Activated CD8-positive, alpha-beta memory T cell treated with anti-CD3 and anti-CD28 coated beads, Interleukin-2, amount 50 U/mL, for 48 hours (primary cell): ENCODE measurements around the gene PDIA5.

Source experiments
- DNase-seq: peaks from one replicate; pipeline ENCODE4 v3.0.0-alpha.2; 2020

PDIA5 gene

DNA sequence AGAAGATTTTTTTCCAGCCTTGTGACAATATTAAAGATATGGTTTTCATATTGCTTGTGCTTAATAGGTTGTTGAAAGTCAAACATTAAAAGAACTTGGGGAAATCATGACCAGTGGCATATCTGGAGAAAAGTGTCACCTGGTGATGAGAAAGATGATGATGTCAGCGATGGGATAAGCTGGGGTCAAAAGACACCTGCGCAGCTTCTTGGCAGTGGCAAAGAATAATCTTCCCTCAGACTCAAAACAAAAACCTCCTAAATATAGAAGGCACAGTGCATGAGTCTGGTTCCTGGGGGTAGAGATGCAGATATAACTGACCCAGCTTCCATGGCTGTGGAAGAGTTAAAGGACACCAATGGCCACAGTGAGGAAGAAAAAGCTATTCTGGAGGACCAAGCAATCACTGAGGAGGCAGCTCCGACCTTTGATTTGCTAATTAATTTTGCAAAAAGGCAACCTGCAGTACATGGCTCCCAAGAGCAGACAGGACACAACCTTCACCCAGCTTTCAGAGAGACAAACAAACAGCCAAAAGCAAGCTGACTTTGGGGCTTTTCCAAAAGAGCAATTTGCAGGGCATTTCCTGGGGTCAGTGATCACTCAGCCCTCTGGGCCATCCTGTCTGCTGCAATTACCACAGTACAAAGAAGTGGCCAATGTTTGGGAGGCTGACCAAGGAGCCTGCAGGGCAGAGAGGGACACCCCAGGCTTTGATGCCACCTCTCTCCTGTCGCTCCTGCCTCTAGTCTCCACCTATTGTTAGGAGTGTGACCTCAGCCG lies 21.7 kb upstream of the PDIA5 start:
- DNase-seq: no peak

- no peak for DNase-seq
These were observed 20.4 kb upstream of the PDIA5 start for GRCh38 chr3:123046262-123047061.

DNA sequence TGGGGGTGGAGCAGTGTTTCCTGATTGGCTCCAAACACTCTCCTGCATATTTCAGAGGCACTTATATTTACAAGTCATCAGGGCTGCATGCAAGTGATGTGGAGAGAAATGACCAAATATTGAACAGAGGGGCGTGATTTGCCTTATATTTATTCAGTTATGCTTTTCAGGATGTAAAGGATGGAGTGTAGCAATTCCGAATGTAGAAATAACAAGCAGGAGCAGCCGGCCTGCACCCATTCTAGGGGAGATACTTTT lies 19.8 kb upstream of the PDIA5 start:
- no peak for DNase-seq

GRCh38 chr3:123048480-123049237 lies 18.2 kb upstream of the PDIA5 start:
- DNase-seq: no peak

GRCh38 chr3:123050666-123051065 lies 16.2 kb upstream of the PDIA5 start:
- no peak for DNase-seq

DNA sequence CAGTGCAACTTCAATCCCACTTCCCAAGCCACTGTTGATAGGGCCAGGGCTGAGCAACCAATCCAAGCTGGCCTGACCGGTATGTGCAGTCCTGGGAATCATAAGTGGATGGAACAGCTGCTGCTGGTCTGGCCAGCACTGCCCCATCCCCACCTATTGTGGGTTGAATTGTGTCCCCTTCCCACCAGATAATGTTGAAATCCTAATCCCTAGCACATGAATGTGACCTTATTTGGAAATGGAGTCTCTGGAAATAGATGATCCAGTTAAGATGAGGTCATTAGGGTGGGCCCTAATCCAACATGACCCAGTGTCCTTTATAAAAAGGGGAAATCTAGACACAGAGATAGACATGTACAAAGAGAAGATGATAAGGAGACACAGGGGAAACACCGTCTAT lies 13.7 kb upstream of the PDIA5 start:
- no peak for DNase-seq

DNA sequence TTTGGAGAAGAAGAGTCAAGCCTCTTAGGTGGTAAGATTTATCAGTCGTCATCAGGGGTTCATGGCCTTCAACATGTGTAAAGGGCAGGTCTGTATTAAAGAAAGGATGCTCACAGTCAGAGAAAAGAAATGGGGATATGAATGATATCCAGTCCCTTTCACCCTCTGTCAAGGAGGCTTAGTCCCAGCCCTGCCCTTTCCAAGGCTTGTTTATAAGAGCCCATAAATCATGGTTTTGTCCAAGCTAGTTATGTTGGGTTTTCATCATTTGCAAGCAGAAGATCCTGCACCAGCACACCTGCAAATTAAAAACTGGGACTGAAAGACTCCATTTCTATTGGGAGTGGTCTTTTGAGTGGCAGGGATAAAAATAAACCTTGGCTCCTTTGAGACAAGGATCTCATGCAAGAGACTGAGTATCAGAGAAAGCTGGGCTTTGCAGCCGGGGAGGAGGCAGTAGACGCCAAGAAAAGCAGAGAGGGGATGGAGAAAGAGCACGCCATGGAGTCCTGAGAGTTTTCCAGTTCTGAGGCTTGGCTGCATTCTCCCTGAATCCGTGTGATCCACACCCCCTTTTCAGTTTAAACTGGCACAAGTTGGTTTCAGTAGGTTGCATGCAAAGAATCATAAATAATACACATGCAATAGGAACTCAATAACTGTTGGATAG lies 12.6 kb upstream of the PDIA5 start:
- no peak for DNase-seq

- DNase-seq: no peak
These were observed 11.9 kb upstream of the PDIA5 start for GRCh38 chr3:123054931-123055330.

DNA sequence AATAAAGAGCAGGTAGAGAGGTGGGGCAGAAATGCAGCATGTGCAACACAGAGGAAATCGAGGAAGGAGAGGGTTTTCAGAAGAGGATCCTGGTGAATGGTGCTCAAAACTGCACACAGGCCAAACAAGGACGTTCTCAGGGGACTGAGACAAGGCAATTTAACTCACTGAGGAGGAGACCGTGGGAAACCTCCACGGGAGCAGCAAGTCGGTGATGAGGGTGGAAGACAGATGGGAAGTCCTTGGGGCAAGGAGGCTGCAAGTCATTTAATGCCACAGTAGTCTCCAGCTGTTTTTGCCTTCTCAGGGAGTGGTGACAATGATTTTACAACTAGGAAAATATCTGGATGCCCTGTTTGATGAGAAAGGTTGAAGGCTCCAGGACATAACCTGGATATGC lies 11.5 kb upstream of the PDIA5 start:
- DNase-seq: no peak

DNA sequence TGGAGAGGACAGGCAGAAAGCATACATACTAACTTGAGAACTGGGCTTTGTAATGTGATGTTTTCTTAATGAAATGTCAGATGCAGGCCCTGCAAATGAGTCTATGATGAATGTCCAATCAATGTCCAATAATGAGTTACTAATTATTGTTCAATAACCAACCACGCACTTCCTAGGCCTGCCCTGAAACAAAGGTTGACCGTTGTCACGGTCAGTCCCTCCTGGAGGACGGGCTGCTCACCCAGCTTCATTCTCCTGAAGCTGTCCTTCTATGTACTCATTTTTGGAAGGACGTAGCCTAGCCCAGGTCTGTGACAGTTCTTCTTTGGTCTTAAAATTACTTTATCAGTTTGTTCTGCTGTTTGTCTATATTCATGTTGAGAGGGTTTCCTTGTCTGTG lies 8.3 kb upstream of the PDIA5 start:
- no peak for DNase-seq

- DNase-seq: no peak
These were observed 6.8 kb upstream of the PDIA5 start for GRCh38 chr3:123060054-123060453.

DNA sequence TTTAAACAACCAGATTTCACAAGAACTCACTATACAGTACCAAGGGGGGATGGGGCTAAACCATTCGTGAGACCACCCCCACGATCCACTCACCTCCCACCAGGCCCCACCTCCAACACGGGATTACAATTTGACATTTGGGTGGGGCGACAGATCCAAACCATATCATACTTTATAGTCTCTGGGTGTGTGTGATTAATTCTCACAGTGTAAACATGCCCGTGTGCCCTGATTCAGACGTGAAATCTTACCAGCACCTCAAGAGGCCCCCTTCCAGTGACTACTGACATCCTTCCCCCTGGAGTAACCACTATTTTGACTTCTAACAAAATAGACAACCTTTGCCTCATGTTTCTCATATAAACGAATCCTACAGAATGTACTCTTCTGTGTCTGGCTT lies 5.0 kb upstream of the PDIA5 start:
- no peak for DNase-seq

- DNase-seq: no peak
These were observed 3.8 kb upstream of the PDIA5 start for GRCh38 chr3:123063034-123063433.

- no peak for DNase-seq
These were observed 2.3 kb upstream of the PDIA5 start for GRCh38 chr3:123064506-123064905.

DNA sequence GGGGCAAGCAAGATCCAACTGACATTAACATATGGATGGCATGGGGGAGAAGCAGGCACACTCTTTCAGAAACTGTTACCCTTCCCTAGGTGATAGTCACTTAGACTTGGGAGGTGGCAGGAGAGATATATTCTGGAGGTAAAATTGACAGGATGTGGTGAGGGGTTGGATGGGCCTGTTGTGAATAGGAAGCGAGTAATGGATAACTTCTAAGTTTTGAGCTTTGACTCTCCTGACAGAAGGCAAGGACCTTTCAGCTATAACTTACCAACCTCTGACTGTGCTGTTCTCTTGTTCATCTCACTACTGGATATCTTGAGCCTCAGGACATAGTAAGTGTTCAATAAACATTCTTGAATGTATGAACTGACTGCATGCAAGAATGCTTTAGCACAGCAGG lies 1.9 kb upstream of the PDIA5 start:
- no peak for DNase-seq

DNA sequence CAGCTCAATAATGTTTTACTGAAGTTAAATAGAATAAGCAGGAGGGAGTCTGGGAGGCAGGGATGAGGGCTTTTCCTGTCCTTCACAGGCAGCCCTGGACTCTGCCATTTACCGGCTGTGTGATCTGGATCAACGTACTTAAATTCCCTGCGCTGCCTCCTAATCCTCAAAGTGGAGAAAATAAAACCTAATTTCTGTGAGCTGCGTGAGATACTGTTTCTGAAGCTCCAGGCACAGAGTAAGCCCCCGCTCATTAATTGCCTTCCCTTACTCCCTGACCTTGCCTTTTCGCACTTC lies 278 bp upstream of the PDIA5 start:
- no peak for DNase-seq

DNA sequence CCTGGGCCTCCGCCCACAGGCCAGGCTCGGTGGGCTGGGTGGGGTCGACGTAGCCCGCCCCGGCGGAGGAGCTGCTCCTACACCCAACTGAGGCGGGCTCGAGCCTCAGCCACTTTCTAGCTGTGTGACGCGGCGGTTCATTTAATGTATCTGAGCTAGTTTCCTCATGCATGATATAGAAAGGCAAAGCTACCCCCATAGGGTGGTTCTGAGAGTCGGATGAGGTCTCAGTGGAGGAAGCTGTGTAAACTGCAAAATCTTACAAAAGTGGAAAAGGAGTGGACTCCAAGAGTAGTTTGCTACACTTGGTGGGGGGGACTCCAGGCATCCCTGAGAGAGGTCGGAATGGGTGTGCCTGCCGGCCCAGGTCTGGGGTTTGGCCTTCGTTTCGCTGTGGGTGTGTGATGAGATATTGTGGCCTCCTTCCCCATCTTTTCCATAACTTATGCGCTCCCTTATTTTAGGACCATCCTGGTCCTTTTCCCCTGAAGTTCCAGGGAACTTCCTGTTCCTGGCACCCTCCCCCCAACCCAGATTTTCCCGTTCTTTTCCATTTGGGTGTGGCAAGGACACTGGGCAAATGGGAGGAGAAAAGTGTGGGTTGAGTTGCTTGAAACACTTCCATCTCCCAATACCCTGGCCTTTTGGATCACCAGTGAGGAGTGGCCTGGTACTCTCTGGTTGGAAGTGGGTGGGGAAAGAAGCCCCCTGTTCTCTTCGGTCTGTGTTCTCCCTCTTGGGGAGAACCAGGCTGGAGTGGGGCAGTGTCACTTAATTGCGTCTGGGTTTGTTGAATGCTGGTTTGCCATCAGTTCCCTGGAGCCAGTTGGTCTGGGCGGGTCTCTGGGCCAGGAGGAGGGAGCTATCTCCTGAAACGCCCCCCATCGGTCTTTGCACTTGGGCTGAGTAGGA lies 1.1 kb downstream of the PDIA5 start:
- no peak for DNase-seq

DNA sequence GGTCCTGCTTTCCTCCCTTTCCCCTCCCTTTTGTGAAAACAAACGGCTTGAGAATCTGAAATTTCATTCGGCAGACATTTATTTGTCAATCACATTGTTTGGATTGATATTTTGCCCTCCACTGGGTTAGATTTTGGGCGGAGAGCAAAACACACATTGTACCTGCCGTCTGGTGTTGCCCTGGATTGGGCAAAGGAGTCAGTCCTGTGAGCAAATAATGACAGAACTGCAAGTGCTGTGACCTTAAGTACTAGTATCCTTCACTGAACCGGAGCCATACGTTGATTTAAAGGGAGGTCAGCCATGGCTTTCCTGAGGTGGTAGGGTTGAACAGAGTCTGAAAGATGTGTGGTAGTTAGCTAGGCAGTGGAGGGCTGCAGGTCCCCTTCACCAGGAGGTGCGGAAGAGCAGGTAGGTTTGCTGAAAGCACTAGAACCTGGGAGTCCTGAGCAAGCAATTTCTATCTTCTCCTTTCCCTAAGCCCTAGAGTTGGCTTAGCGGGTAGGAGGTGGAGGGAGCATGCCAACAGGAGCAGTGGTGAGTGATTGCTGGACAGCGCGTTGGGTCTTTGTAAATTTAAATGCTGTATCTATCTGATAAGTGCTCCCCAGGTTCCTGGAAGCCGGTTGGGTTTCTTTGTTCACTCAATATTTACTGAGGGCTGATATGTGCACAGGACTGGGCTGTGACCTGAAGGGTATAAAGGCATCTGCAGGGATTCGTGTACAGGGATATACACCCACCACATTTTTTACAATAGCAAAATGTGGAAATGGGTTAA lies 2.0 kb downstream of the PDIA5 start:
- DNase-seq: peak; percentile 34

- peak; percentile 34 for DNase-seq
These were observed 3.7 kb downstream of the PDIA5 start for GRCh38 chr3:123070510-123070909.

- no peak for DNase-seq
These were observed 4.3 kb downstream of the PDIA5 start for GRCh38 chr3:123071146-123071545.

- DNase-seq: peak; percentile 42
These were observed 4.8 kb downstream of the PDIA5 start for GRCh38 chr3:123071581-123071980.

DNA sequence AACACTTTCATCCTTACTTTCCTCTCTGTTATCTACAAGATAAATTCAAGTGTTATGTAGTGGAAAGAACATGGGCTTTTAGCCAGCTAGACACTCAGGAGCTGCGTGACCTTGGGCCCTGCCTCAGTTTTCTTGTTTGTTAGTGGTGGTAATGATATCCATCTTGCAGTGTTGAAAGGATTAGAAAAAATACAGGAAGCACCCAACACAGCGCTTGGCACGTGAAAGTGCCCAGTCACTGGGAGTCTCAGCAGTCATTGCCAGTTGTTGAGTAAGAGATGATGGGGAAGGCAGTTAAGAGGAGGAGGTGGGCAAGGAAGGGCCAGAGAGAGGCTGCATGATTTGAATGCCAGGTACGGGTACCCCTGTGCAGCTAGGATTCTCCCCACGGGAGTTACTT lies 5.3 kb downstream of the PDIA5 start:
- peak; percentile 40 for DNase-seq
